Psoas muscle (tissue), 8 donors: Measurements from ENCODE around the gene RAB9A. TPM values are rescaled to one million over a fixed set of nuclear protein-coding genes. Genes with fewer than 3 reads are reported as not detected.
"Not testable (repeated sequence)": the region's sequence is repeated elsewhere in the genome, so short reads cannot be mapped to it uniquely, and the experiment has no call there.

Experiments used
- ATAC-seq, 4 donors: fragments of 200-7000 bp; cut with Tn5 transposase; one replicate each; pipeline ENCODE4 v1.9.1; 2020; ENCODE audit warnings: moderate library complexity in 3 of 4, mild to moderate bottlenecking in 2 of 4
- DNase-seq, 2 donors: peaks; one replicate each; pipeline ENCODE4 v3.0.0-alpha.2; 2020
- H3K27ac ChIP-seq: fragments of 200-600 bp; one replicate; pipeline ENCODE4 v1.8.0; 2022
- H3K27me3 ChIP-seq, 3 donors: fragments of 200-600 bp in 1 of 3; one replicate each; pipeline versions ENCODE4 v1.6.1 to v1.8.0; 2013 to 2022; ENCODE audit warnings: low read length in 2 of 3, mild to moderate bottlenecking in 2 of 3, moderate library complexity in 1 of 3; ENCODE audit not compliant: insufficient read depth in 3 of 3
- H3K36me3 ChIP-seq, 2 donors: fragments of 200-600 bp in 1 of 2; one replicate each; pipeline versions ENCODE4 v1.6.1 to v1.8.0; 2013 to 2022; ENCODE audit warnings: low read depth in 1 of 2, mild to moderate bottlenecking in 1 of 2, moderate library complexity in 1 of 2; ENCODE audit not compliant: insufficient read depth in 1 of 2
- H3K4me1 ChIP-seq: fragments of 200-600 bp; one replicate; pipeline ENCODE4 v1.8.0; 2022
- H3K4me3 ChIP-seq: fragments of 200-600 bp; one replicate; pipeline ENCODE4 v1.8.0; 2022; ENCODE audit warnings: mild to moderate bottlenecking
- H3K9me3 ChIP-seq: fragments of 200-600 bp; one replicate; pipeline ENCODE4 v1.8.0; 2022
- CTCF ChIP-seq: fragments of 200-600 bp; IDR thresholded peaks from one replicate; pipeline ENCODE4 v1.8.0; 2022; ENCODE audit warnings: antibody characterized with exemption
- WGBS, 3 donors: extraction: QIAGEN DNeasy Blood & Tissue Kit; methylation state at CpG; one replicate each; pipeline versions ENCODE4 v1.1.6 to v1.1.7; 2013; 5-methylcytosine and 5-hydroxymethylcytosine counted together
- intact Hi-C, 2 donors: fragments of 100-400 bp; cut with DNase I; formaldehyde crosslinking; loops; one replicate each; pipeline versions ENCODE4 v1.11.0 to v1.14.2; 2022
- polyA plus RNA-seq, 3 donors: library from polyadenylated mRNA; stranded (reverse); fragments of 200-250 nt; gene quantifications; one replicate each; pipeline ENCODE4 v1.2.3, GENCODE V29; 2013
- total RNA-seq, 4 donors: library from RNA; stranded (reverse); fragmentation: NEBNext Ultra II Directional in 2 of 4; extraction: Animal tissue kit (Norgen Biotek cat#: 25700) in 2 of 4; gene quantifications; one replicate each; pipeline versions ENCODE4 v1.2.1 to v1.2.4, GENCODE V29; 2021 to 2023
- donor health status: healthy with polysubstance abuse.
- donor health status: DM: no; HTN: no; CAD: no; lungs with moderate emphysema.
- donor health status: Bipolar disorder and iron deficiency.
- donor health status: healthy.
- donor health status: DM: yes; HTN: yes; CAD: no.
- donor health status: DM: no; HTN: no; CAD: no.
- donor health status: DM: no; HTN: no; CAD: no.
- donor health status: DM: yes; HTN: yes; CAD: no.

Gene RAB9A
- total and polyA plus RNA-seq, 7 donors = 13.0 to 25.4 (median 14.8) TPM

- H3K27me3 ChIP-seq = peaks cover 0 to 41% (median 0%) of the 10 kb centered on the region in 3 donors
- WGBS, 3 donors = 30 to 60% (median 33%) methylated on average over 8 of the region's 8 CpGs
- H3K27ac ChIP-seq = no peak overlapping the region
- ATAC-seq = peak; percentile 30 to 76 (median 54)
- peak in 1 of 2 donors; percentile 48 for DNase-seq
- intact Hi-C loops = loop anchor here in 1 of 2 donors (10.0 kb wide), 1 partner anchor 133 kb away; no protein-coding TSS in a partner anchor
- H3K4me1 ChIP-seq = no peaks in the 10 kb centered on the region
- no peaks in the 10 kb centered on the region for H3K36me3 ChIP-seq
- H3K9me3 ChIP-seq = no peaks in the 10 kb centered on the region
- H3K4me3 ChIP-seq = no peak overlapping the region
- TF ChIP-seq CTCF = no peak
Observed at GRCh38 chrX:13647709-13648212, 41.2 kb upstream of the RAB9A start.

GRCh38 chrX:13648336-13648735 lies 40.6 kb upstream of the RAB9A start:
- ATAC-seq = not testable (repeated sequence)

GRCh38 chrX:13649838-13650237 lies 39.1 kb upstream of the RAB9A start:
- intact Hi-C loops = loop anchor here in 1 of 2 donors (10.0 kb wide), 1 partner anchor 135 kb away; no protein-coding TSS in a partner anchor
- peaks cover 6% of the 10 kb centered on the region for H3K4me1 ChIP-seq
- ATAC-seq (no peak), DNase-seq (no peak)
- peaks cover 0 to 24% (median 0%) of the 10 kb centered on the region in 3 donors for H3K27me3 ChIP-seq
- H3K27ac ChIP-seq = no peak overlapping the region
- H3K36me3 ChIP-seq = no peaks in the 10 kb centered on the region
- WGBS, 3 donors = 35 to 39% (median 39%) methylated on average over 5 of the region's 5 CpGs
- no peak for TF ChIP-seq CTCF
- no peak overlapping the region for H3K4me3 ChIP-seq
- no peaks in the 10 kb centered on the region for H3K9me3 ChIP-seq

More at GRCh38 chrX:13648336-13648735, 40.6 kb upstream of the RAB9A start:
- not testable (repeated sequence) for H3K4me1 ChIP-seq, H3K4me3 ChIP-seq, DNase-seq, H3K9me3 ChIP-seq, H3K36me3 ChIP-seq, H3K27ac ChIP-seq
- peaks cover 0 to 35% (median 0%) of the 10 kb centered on the region in 3 donors for H3K27me3 ChIP-seq
- 83 to 90% (median 90%) methylated on average over 2 of the region's 2 CpGs for WGBS, 3 donors
- intact Hi-C loops = loop anchor here in 1 of 2 donors (10.0 kb wide), 1 partner anchor 134 kb away; no protein-coding TSS in a partner anchor

- WGBS, 3 donors = 93 to 97% (median 93%) methylated on average over 1 of the region's 1 CpG
- H3K27me3 ChIP-seq = peaks cover 0 to 22% (median 0%) of the 10 kb centered on the region in 3 donors
- H3K27ac ChIP-seq = no peak overlapping the region
- DNase-seq (no peak), ATAC-seq (no peak)
- H3K4me3 ChIP-seq = no peak overlapping the region
- no peaks in the 10 kb centered on the region for H3K9me3 ChIP-seq
- H3K4me1 ChIP-seq = peaks cover 6% of the 10 kb centered on the region
- TF ChIP-seq CTCF = no peak
- intact Hi-C loops = no loop called here
- H3K36me3 ChIP-seq = peaks cover 0 to 1% of the 10 kb centered on the region in 2 donors
Observed at GRCh38 chrX:13650318-13650717, 38.6 kb upstream of the RAB9A start.

GRCh38 chrX:13651150-13651549 lies 37.8 kb upstream of the RAB9A start:
- intact Hi-C loops = no loop called here
- no peaks in the 10 kb centered on the region for H3K9me3 ChIP-seq
- H3K4me1 ChIP-seq = peaks cover 6% of the 10 kb centered on the region
- no peak for TF ChIP-seq CTCF
- H3K36me3 ChIP-seq = peaks cover 0 to 10% of the 10 kb centered on the region in 2 donors
- DNase-seq = no peak
- peaks cover 0 to 14% (median 0%) of the 10 kb centered on the region in 3 donors for H3K27me3 ChIP-seq
- H3K4me3 ChIP-seq = no peak overlapping the region
- WGBS, 3 donors = 58 to 93% (median 70%) methylated on average over 3 of the region's 3 CpGs
- ATAC-seq = no peak
- no peak overlapping the region for H3K27ac ChIP-seq
